Measurements from ENCODE around the gene ARPC2. TPM values are rescaled to one million over a fixed set of nuclear protein-coding genes. Genes with fewer than 3 reads are reported as not detected.
A peak's percentile ranks its signal among the peaks of the same experiment; 100 is the strongest.

The ARPC2 gene
- total RNA-seq, 1 donor from 2014 or later: 243 TPM

DNA sequence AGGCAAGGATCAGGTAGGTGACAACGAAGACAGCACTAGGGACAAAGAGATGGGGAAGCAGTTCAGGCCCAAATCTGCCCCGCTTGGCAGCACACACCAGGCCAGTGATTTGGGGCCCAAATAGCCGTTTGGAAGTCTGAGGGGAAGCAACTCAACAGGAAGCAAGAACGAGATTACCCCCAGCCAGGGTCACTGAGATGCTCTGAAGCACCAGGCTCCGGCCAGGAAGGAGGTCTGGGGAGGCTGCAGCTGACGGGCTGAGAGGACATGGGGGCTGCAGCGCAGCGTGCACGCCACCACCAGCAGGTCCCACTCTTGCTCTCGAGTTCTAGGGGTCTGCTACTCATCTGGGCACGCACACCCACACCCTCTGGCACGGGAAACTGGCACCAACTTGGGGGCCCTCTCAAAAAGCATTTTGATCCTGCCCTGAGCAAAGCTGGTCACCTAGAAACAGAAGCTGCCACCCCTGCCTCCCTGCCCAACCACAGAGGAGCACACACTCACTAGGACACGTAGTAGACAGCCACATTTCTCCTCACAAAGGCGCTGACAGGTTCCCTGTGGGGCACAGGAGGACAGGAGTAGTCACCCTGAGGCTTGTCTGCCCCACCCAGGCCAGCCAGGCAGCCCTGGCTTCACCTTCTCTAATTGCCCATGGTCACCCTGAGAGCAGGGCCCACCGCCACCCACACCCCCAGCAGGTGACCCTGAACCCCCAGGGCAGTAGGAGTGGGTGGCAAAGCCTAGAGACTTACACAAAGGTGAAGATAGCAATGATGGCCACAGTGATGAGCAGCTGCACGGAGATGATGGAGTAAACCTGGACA, 61.8 kb downstream of the ARPC2 start:
- ATAC-seq (no peak), DNase-seq (ENCODE audit: low spot score) (no peak)
- intact Hi-C loops (cut with DNase I): no loop called here

DNA sequence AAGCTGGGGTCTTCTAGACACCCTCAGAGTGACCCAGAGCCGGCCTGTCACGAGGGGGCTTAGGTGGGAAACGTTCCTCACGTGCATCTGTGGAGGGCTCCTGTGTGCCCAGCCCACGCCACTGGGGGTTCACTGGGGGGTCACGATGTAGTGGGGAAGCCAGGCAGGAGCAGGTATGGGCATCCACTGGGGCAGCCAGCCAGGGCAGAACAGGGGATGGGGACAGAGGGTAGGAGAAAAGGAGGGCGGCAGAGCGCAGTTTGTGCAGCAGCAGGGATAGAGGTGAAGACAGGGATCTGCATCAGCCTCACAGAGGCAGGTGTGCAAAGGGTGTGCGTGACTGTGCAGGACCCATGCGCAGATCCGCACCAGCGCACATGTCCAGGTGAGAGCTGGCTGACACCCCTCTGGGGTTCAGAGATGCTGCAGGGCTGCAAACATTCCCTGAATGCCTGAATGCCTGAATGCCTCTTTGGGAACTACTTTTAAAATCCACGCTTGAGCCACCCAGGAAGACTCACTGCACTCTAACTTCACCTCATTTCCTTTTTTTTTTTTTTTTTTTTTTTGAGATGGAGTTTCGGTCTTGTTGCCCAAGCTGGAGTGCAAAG, 63.4 kb downstream of the ARPC2 start:
- ATAC-seq (no peak), DNase-seq (ENCODE audit: low spot score) (no peak)
- intact Hi-C loops (cut with DNase I): no loop called here

- DNase-seq (ENCODE audit: low spot score) (no peak), ATAC-seq (no peak)
- intact Hi-C loops (cut with DNase I): no loop called here
Measured at GRCh38 chr2:218281449-218281848, 64.5 kb downstream of the ARPC2 start.

GRCh38 chr2:218282173-218282991, 65.4 kb downstream of the ARPC2 start:
- no peak for ATAC-seq
- intact Hi-C loops (cut with DNase I): no loop called here
- DNase-seq (ENCODE audit: low spot score): no peak

- peak; percentile 3 for ATAC-seq
- intact Hi-C loops (cut with DNase I): no loop called here
- peak; percentile 72 for DNase-seq (ENCODE audit: low spot score)
Measured at GRCh38 chr2:218284106-218284811, 67.3 kb downstream of the ARPC2 start.

- no peak for ATAC-seq
- intact Hi-C loops (cut with DNase I): no loop called here
- DNase-seq (ENCODE audit: low spot score): peak; percentile 61
Measured at GRCh38 chr2:218285604-218286003, 68.6 kb downstream of the ARPC2 start.

DNA sequence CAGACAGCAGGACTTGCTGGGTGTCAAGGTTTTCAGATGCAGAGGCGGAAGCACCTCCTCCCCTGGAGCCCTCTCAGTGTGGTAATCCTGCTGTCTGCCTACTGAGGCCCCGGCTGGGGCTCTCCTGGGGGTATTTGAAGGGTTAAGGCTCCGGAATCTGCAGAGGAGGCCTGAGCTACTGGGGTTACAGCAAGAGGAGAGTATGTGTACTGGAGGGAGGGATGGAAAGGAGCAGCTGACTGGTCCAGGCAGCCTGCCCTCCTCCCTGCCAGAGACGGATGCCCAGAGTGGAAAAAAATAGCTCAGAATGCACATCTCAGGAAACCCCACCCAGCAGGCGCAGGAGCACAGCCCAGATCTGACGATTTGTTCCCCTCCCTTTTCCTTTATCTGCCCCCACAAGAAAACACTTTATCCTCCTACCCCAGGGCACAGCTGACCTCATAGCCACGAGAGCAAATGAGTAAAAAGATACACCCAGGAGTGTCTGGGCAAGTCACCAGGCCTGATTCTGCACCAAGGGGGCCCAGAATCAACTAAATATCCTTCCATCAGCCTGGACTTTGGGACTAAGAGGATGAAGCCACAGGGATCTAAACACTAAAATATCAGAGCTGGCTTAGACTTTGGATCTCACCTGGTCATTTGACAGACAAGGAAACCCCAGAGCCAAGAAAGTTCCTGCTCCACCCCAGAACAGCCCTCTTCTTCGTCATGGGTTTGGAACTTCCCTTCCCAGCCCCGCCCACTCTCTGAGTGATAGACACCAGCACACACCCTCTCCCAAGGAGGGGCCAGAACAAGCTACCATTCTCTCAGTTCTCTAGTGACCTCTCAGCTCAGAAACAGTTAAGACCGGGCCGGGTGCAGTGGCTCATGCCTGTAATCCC, 69.8 kb downstream of the ARPC2 start:
- ATAC-seq (peak; percentile 90), DNase-seq (ENCODE audit: low spot score) (peak; percentile 93)
- intact Hi-C loops (cut with DNase I): no loop called here

DNA sequence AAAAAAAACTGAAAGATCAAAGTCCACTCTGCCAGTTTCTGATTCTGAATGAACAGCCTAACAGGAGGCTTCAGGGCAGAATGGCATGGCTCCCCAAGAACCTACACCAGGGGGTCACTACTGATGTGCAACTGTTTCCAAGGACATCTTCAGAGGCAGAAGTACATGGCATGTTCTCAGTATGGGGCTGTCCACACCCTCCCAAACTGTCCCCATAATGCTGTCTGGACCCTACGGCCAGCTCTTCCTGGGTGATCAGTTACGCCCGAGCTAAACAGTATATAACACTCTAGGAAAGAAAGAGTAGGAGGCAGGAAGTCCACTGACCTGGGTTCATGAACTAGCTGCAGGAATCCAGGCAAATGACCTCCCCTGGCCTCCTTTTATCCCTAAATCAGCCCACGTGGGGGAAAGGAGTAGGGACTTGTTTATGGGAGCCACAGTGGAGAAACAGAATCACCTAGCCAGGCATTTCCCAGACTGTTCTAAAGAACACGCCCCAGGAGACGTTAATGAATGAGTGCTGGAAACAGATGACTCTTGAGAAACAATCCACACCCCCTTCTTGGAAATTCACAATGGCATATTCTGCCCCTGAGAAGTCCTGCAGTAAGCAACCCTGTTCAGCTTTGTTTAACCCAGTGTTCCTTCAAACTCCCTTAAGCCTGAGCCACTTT, 72.8 kb downstream of the ARPC2 start:
- intact Hi-C loops (cut with DNase I): no loop called here
- ATAC-seq (peak; percentile 8), DNase-seq (ENCODE audit: low spot score) (no peak)

GRCh38 chr2:218290316-218291261, 73.6 kb downstream of the ARPC2 start:
- no peak for ATAC-seq
- no peak for DNase-seq (ENCODE audit: low spot score)
- intact Hi-C loops (cut with DNase I): no loop called here

- DNase-seq (ENCODE audit: low spot score): no peak
- ATAC-seq: peak; percentile 9
- intact Hi-C loops (cut with DNase I): no loop called here
Measured at GRCh38 chr2:218291318-218292047, 74.5 kb downstream of the ARPC2 start.

GRCh38 chr2:218292048-218293014, 75.3 kb downstream of the ARPC2 start, which contains the start of gene TMBIM1:
Gene TMBIM1 (minus strand): TSS chr2:218292503. CDS start chr2:218282141, 10,362 bp downstream.
- ATAC-seq (peak; percentile 88), DNase-seq (ENCODE audit: low spot score) (peak; percentile 88)
- intact Hi-C loops (cut with DNase I): no loop called here

DNA sequence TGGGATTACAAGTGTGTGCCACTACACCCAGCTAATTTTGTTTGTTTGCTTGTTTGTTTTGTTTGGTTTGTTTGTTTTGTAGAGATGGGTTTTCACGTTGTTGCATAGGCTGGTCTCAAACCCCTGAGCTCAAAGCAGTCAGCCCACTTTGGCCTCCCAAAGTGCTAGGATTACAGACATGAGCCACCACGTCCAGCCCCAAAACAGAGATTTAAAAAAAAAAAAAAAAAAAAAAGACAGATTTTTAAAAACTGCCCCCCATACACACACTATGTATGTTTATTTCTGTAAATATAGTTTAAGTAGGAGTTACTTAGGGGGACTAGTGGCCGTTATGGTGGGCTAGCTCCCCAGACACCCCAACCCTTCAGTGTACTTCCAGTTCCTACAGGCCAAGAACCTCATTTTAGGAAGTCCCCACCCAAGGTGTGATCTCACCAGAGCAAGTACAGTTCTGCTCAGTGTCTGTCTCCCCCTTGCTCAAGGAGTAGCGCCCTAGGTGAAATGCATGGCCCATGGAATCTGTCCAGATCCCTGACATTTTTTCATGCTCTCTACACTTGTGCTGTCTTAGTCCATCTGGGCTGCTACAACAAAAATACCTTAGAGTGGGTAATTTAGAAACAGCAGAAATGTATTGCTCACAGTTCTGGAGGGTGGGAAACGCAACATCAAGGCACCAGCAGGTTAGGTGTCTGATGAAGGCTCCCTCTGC, 76.9 kb downstream of the ARPC2 start:
- no peak for ATAC-seq
- intact Hi-C loops (cut with DNase I): no loop called here
- DNase-seq (ENCODE audit: low spot score): no peak

DNA sequence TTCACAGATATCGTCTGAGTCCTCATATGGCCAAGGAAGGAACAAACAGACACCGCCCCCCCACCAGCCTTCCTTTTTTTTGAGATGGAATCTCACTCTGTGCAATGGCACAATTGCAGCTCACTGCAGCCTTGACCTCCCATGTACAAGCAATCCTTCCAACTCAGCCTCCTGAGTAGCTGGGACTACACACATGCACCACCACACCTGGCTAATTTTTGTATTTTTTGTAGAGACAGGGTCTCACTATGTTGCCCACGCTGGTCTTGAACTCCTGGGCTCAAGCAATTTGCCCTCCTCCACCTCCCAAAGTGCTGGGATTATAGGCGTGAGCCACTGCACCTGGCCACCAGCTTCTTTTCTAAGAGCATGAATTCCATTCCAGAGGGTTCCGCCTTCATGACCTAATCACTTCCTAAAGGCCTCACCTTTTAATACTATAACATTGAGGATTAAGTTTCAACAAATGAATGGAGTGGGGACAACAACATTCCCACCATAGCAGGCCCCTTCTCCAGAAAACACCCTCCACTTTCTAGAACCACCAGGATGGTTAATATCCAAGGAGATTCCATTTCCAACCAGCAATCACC, 77.5 kb downstream of the ARPC2 start:
- intact Hi-C loops (cut with DNase I): no loop called here
- no peak for DNase-seq (ENCODE audit: low spot score)
- ATAC-seq: no peak

GRCh38 chr2:218295029-218295428, 78.0 kb downstream of the ARPC2 start:
- no peak for ATAC-seq
- intact Hi-C loops (cut with DNase I): no loop called here

More at GRCh38 chr2:218295029-218295428, 78.0 kb downstream of the ARPC2 start:
- no peak for DNase-seq (ENCODE audit: low spot score)

Data from sciatic nerve (tissue), 2 donors.